H9 (cell line): ENCODE measurements around the gene LRCH1. TPM values are rescaled to one million over a fixed set of nuclear protein-coding genes. Genes with fewer than 3 reads are reported as not detected.

ENCODE experiments used
- DNase-seq: peaks from one replicate; pipeline ENCODE4 v3.0.0-alpha.2; 2017
- H2AFZ ChIP-seq: one replicate; pipeline ENCODE4 v1.6.1; 2013; ENCODE audit warnings: mild to moderate bottlenecking, low read length, control low read depth, moderate library complexity
- H2AK5ac ChIP-seq: 2 replicates; pipeline ENCODE4 v1.6.1; 2013; ENCODE audit warnings: low read length, control low read depth, mixed read lengths; ENCODE audit not compliant: insufficient read length
- H2BK120ac ChIP-seq: one replicate; pipeline ENCODE4 v1.6.1; 2013; ENCODE audit warnings: low read depth, mild to moderate bottlenecking, low read length, control low read depth, inconsistent platforms; ENCODE audit not compliant: poor library complexity, severe bottlenecking
- H2BK12ac ChIP-seq: 2 replicates; pipeline ENCODE4 v1.6.1; 2013; ENCODE audit warnings: low read length, control low read depth, mixed read lengths, low read depth; ENCODE audit not compliant: insufficient read length
- H2BK15ac ChIP-seq: 2 replicates; pipeline ENCODE4 v1.6.1; 2013; ENCODE audit warnings: low read depth, low read length, control low read depth
- H2BK20ac ChIP-seq: one replicate; pipeline ENCODE4 v1.6.1; 2013; ENCODE audit warnings: low read depth, mild to moderate bottlenecking, low read length, control low read depth, inconsistent platforms; ENCODE audit not compliant: poor library complexity, severe bottlenecking
- H2BK5ac ChIP-seq: 2 replicates; pipeline ENCODE4 v1.6.1; 2013; ENCODE audit warnings: low read length, control low read depth, mixed read lengths; ENCODE audit not compliant: insufficient read length
- H3K14ac ChIP-seq: 2 replicates; pipeline ENCODE4 v1.6.1; 2013; ENCODE audit warnings: low read length, control low read depth; ENCODE audit not compliant: insufficient read depth
- H3K18ac ChIP-seq: 2 replicates; pipeline ENCODE4 v1.6.1; 2013; ENCODE audit warnings: low read depth, mild to moderate bottlenecking, mixed read lengths, low read length, control low read depth; ENCODE audit not compliant: insufficient read length
- H3K23ac ChIP-seq: 2 replicates; pipeline ENCODE4 v1.6.1; 2013; ENCODE audit warnings: low read length, control low read depth, mixed read lengths, low read depth; ENCODE audit not compliant: insufficient read length
- H3K23me2 ChIP-seq: 2 replicates; pipeline ENCODE4 v1.6.1; 2013; ENCODE audit warnings: low read depth, mild to moderate bottlenecking, mixed read lengths, low read length, control low read depth; ENCODE audit not compliant: insufficient read length, poor library complexity, severe bottlenecking
- H3K27ac ChIP-seq: 2 replicates; pipeline ENCODE4 v1.5.1; 2013; ENCODE audit warnings: low read length, control low read depth, mixed read lengths, low read depth; ENCODE audit not compliant: insufficient read length
- H3K27me3 ChIP-seq: 2 replicates; pipeline ENCODE4 v1.6.1; 2013; ENCODE audit warnings: low read length, control low read depth, inconsistent platforms; ENCODE audit not compliant: insufficient read depth
- H3K4ac ChIP-seq: 2 replicates; pipeline ENCODE4 v1.6.1; 2013; ENCODE audit warnings: low read depth, mild to moderate bottlenecking, control low read depth, inconsistent platforms, low read length, moderate library complexity
- H3K4me1 ChIP-seq: 2 replicates; pipeline ENCODE4 v1.6.1; 2013; ENCODE audit warnings: low read length, control low read depth, inconsistent platforms; ENCODE audit not compliant: insufficient read depth
- H3K4me2 ChIP-seq: 2 replicates; pipeline ENCODE4 v1.6.1; 2013; ENCODE audit warnings: low read length, control low read depth, mixed read lengths; ENCODE audit not compliant: insufficient read length, insufficient read depth
- H3K56ac ChIP-seq: 2 replicates; pipeline ENCODE4 v1.6.1; 2013; ENCODE audit warnings: low read depth, mild to moderate bottlenecking, mixed read lengths, low read length, control low read depth; ENCODE audit not compliant: insufficient read length
- H3K79me1 ChIP-seq: 2 replicates; pipeline ENCODE4 v1.6.1; 2013; ENCODE audit warnings: low read depth, mild to moderate bottlenecking, moderate library complexity, low read length, control low read depth, inconsistent platforms; ENCODE audit not compliant: insufficient read depth, poor library complexity, severe bottlenecking
- H3K79me2 ChIP-seq: 2 replicates; pipeline ENCODE4 v1.6.1; 2013; ENCODE audit warnings: low read length, control low read depth, inconsistent platforms; ENCODE audit not compliant: insufficient read depth
- H3K9ac ChIP-seq: 2 replicates; pipeline ENCODE4 v1.6.1; 2013; ENCODE audit warnings: low read length, control low read depth, mixed read lengths; ENCODE audit not compliant: insufficient read length; ENCODE audit errors: extremely low read depth
- H3K9me3 ChIP-seq: one replicate; pipeline ENCODE4 v1.6.1; 2013; ENCODE audit warnings: low read depth, low read length, inconsistent platforms; ENCODE audit not compliant: control insufficient read depth
- H3T11ph ChIP-seq: one replicate; pipeline ENCODE4 v1.6.1; 2013; ENCODE audit warnings: mild to moderate bottlenecking, low read length, control low read depth, inconsistent platforms
- H4K20me1 ChIP-seq: one replicate; pipeline ENCODE4 v1.6.1; 2013; ENCODE audit not compliant: control insufficient read depth, insufficient read length, insufficient read depth
- H4K5ac ChIP-seq: 2 replicates; pipeline ENCODE4 v1.6.1; 2013; ENCODE audit warnings: low read depth, mild to moderate bottlenecking, mixed read lengths, low read length, control low read depth; ENCODE audit not compliant: insufficient read length
- H4K8ac ChIP-seq: replicated peaks from 2 replicates; pipeline ENCODE4 v1.6.1; 2013; ENCODE audit warnings: low read length, control low read depth, mixed read lengths, low read depth; ENCODE audit not compliant: insufficient read length
- H4K91ac ChIP-seq: 2 replicates; pipeline ENCODE4 v1.6.1; 2013; ENCODE audit warnings: low read depth, mild to moderate bottlenecking, moderate library complexity, mixed read lengths, low read length, control low read depth; ENCODE audit not compliant: insufficient read length
- H3K27ac Mint-ChIP-seq, 3 experiments: 2 replicates in 2 of 3; 3 replicates in 1 of 3; pipeline ENCODE4 v1.8.0; 2020 to 2021; ENCODE audit warnings: mixed read lengths in 3 of 3, mild to moderate bottlenecking in 1 of 3, moderate library complexity in 1 of 3
- H3K27me3 Mint-ChIP-seq: 2 replicates; pipeline ENCODE4 v1.8.0; 2021; ENCODE audit warnings: low read depth, mild to moderate bottlenecking, moderate library complexity, mixed read lengths
- H3K36me3 Mint-ChIP-seq, 3 experiments: 2 replicates in 2 of 3; 3 replicates in 1 of 3; pipeline ENCODE4 v1.8.0; 2020 to 2021; ENCODE audit warnings: low read depth in 3 of 3, mixed read lengths in 3 of 3; ENCODE audit not compliant: insufficient read depth in 1 of 3
- H3K4me1 Mint-ChIP-seq, 2 experiments: 2 replicates each; pipeline ENCODE4 v1.8.0; 2020; ENCODE audit warnings: mixed read lengths in 2 of 2
- H3K4me3 Mint-ChIP-seq, 2 experiments: 2 replicates in 1 of 2; 3 replicates in 1 of 2; pipeline ENCODE4 v1.8.0; 2020 to 2021; ENCODE audit warnings: mild to moderate bottlenecking in 2 of 2, mixed read lengths in 2 of 2, moderate library complexity in 1 of 2
- H3K9me3 Mint-ChIP-seq, 2 experiments: 2 replicates in 1 of 2; 3 replicates in 1 of 2; pipeline ENCODE4 v1.8.0; 2020; ENCODE audit warnings: mild to moderate bottlenecking in 2 of 2, mixed read lengths in 2 of 2, moderate library complexity in 1 of 2
- WGBS: extraction: QIAGEN DNeasy Blood & Tissue Kit; methylation state at CpG from one replicate; pipeline ENCODE4 v1.1.7; 2013; ENCODE audit warnings: missing lambda C conversion rate, low lambda C conversion rate, mixed read lengths; ENCODE audit not compliant: insufficient read length; ENCODE audit errors: extremely low coverage; 5-methylcytosine and 5-hydroxymethylcytosine counted together
- total RNA-seq: library from RNA; stranded (reverse); gene quantifications from 2 replicates; pipeline ENCODE4 v1.2.1, GENCODE V29; 2021
- TF ChIP-seq, protein P1 (sequence below): fragments of 200-600 bp; sonication (generic); conservative IDR thresholded peaks from 3 replicates; pipeline ENCODE4 v1.8.0; 2021; ENCODE audit warnings: antibody characterized with exemption, mild to moderate bottlenecking

The LRCH1 gene
- total RNA-seq, 1 experiment from 2014 or later, result 8.0 TPM

- Histone ChIP-seq H3K4me2 (no peak overlapping the region), H2BK20ac (no peak overlapping the region)
Measured at GRCh38 chr13:46615888-46616531, 63.0 kb downstream of the LRCH1 start.

More at GRCh38 chr13:46615888-46616531, 63.0 kb downstream of the LRCH1 start:
- Histone ChIP-seq H2BK15ac (no peak overlapping the region), H3K4me1 (peaks cover 8% of the 10 kb centered on the region), H3K9ac (no peak overlapping the region), H3K27ac (no peak overlapping the region), H3T11ph (no peak overlapping the region), H3K23me2 (no peaks in the 10 kb centered on the region), H3K9me3 (no peaks in the 10 kb centered on the region), H3K56ac (no peak overlapping the region), H3K18ac (no peak overlapping the region), H3K23ac (no peak overlapping the region), H2BK120ac (no peak overlapping the region), H3K14ac (no peak overlapping the region), H4K5ac (no peak overlapping the region), H4K8ac (no peak overlapping the region), H2BK12ac (no peak overlapping the region), H3K79me2 (peaks cover 2% of the 10 kb centered on the region; the same call in 1 of the 2 replicates), H3K27me3 (no peaks in the 10 kb centered on the region), H2AFZ (no peak overlapping the region), H2AK5ac (no peak overlapping the region), H4K91ac (no peak overlapping the region), H2BK5ac (no peak overlapping the region), H3K4ac (no peak overlapping the region), H3K79me1 (peaks cover 4% of the 10 kb centered on the region), H4K20me1 (no peaks in the 10 kb centered on the region)
- Mint-ChIP-seq H3K27ac (peak overlapping the region in 1 of 3 experiments; percentile 2; a peak in 2 of 7 replicates), H3K4me1 (peaks cover 29 to 46% of the 10 kb centered on the region in 2 experiments), H3K4me3 (no peak overlapping the region), H3K9me3 (no peaks in the 10 kb centered on the region), H3K36me3 (no peaks in the 10 kb centered on the region), H3K27me3 (no peaks in the 10 kb centered on the region)
- no CpG with 5 or more reads among the region's 8 CpGs for WGBS
- no peak for DNase-seq
- TF ChIP-seq, protein P1, sequence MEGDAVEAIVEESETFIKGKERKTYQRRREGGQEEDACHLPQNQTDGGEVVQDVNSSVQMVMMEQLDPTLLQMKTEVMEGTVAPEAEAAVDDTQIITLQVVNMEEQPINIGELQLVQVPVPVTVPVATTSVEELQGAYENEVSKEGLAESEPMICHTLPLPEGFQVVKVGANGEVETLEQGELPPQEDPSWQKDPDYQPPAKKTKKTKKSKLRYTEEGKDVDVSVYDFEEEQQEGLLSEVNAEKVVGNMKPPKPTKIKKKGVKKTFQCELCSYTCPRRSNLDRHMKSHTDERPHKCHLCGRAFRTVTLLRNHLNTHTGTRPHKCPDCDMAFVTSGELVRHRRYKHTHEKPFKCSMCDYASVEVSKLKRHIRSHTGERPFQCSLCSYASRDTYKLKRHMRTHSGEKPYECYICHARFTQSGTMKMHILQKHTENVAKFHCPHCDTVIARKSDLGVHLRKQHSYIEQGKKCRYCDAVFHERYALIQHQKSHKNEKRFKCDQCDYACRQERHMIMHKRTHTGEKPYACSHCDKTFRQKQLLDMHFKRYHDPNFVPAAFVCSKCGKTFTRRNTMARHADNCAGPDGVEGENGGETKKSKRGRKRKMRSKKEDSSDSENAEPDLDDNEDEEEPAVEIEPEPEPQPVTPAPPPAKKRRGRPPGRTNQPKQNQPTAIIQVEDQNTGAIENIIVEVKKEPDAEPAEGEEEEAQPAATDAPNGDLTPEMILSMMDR, result no peak
